Urinary bladder (tissue), 4 donors: ENCODE measurements around the gene NNMT. TPM values are rescaled to one million over a fixed set of nuclear protein-coding genes. Genes with fewer than 3 reads are reported as not detected.

ENCODE experiments used
- DNase-seq: peaks from one replicate; pipeline ENCODE4 v3.0.0-alpha.2; 2015; ENCODE audit errors: extremely low spot score
- H3K27ac ChIP-seq: one replicate; pipeline ENCODE4 v1.5.1; 2013; ENCODE audit warnings: low read depth, mild to moderate bottlenecking, moderate library complexity
- H3K36me3 ChIP-seq: one replicate; pipeline ENCODE4 v1.6.1; 2013; ENCODE audit warnings: mild to moderate bottlenecking, moderate library complexity; ENCODE audit not compliant: insufficient read depth
- H3K4me1 ChIP-seq: one replicate; pipeline ENCODE4 v1.6.1; 2013; ENCODE audit warnings: mild to moderate bottlenecking, moderate library complexity; ENCODE audit not compliant: insufficient read depth
- H3K4me3 ChIP-seq: one replicate; pipeline ENCODE4 v1.5.1; 2013; ENCODE audit warnings: low read depth, low read length
- WGBS: extraction: QIAGEN DNeasy Blood & Tissue Kit; methylation state at CpG from one replicate; pipeline ENCODE4 v1.1.7; 2013; 5-methylcytosine and 5-hydroxymethylcytosine counted together
- polyA plus RNA-seq: library from polyadenylated mRNA; stranded (reverse); fragments of 200-250 nt; gene quantifications from one replicate; pipeline ENCODE4 v1.2.3, GENCODE V29; 2013
- total RNA-seq: library from RNA; depleted of rRNA; stranded (reverse); fragments of >200 nt; gene quantifications from one replicate; pipeline ENCODE4 v1.2.3, GENCODE V29; 2014
- donor health status: healthy with polysubstance abuse.
- donor health status: healthy.

The NNMT gene
- total and polyA plus RNA-seq, 2 donors = 9.7 to 388 TPM

GRCh38 chr11:114296605-114297372 lies 590 bp downstream of the NNMT start:
- peak overlapping the region; percentile 74 for H3K27ac ChIP-seq
- DNase-seq = no peak
- no peaks in the 10 kb centered on the region for H3K4me1 ChIP-seq
- H3K36me3 ChIP-seq = no peaks in the 10 kb centered on the region
- WGBS = 87% methylated on average over 7 of the region's 7 CpGs
- H3K4me3 ChIP-seq = peak overlapping the region; percentile 28

DNA sequence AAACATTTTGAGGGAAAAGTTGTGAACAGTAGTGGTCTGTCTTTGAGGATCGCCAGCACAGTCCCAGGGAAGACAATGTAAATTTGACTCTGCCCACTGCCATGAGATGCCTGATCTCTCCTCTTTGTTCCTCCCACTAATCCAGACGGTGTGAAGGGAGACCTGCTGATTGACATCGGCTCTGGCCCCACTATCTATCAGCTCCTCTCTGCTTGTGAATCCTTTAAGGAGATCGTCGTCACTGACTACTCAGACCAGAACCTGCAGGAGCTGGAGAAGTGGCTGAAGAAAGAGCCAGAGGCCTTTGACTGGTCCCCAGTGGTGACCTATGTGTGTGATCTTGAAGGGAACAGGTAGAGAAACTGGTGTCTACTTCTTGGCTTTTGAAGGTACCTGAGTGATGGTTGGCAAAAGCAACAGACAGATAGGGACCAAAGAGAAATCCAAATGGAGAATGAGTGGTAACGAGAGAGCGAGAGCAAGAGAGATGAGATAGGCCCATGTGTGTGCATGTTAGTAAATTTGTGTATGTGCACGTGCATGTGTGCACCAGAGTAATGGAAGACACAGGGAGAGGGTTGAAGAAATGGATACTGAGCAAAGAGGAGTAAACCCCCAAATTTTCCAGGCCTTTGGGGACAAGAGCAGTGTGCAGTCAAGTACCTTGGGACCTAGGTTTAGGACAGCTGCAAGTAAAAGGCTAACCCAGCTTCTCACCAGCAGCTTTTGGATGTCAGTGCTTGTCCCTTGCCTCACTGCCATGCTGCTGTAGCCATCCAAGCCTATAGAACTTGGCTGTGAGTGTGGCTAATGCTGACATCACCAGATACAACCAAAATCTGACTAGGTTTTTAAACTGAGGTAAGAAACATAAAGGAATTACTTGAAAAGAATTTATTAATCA lies 1.9 kb downstream of the NNMT start:
- Histone ChIP-seq H3K36me3 (peaks cover 2% of the 10 kb centered on the region), H3K27ac (no peak overlapping the region), H3K4me3 (no peak overlapping the region), H3K4me1 (no peaks in the 10 kb centered on the region)
- DNase-seq = no peak
- WGBS = 88% methylated on average over 8 of the region's 8 CpGs

DNA sequence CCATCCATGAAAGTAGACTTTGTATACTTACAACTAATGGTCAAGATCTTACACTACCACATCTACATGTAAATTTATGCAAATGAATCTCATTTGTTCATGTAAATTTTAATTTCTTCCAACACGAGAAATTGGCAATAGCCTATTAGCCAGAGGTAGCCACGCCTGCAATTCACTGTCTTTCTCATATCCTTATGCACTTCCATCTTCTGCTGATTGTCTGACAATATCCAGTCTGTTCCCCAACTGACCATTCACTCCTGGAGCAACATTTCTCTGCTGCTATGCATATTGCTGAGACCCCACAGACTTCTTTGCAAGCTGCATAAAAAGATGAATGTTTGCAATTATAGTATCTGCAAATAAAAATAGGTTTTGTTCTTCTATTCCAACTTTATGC lies 2.5 kb downstream of the NNMT start:
- 88% methylated on average over 2 of the region's 2 CpGs for WGBS
- H3K27ac ChIP-seq = no peak overlapping the region

DNA sequence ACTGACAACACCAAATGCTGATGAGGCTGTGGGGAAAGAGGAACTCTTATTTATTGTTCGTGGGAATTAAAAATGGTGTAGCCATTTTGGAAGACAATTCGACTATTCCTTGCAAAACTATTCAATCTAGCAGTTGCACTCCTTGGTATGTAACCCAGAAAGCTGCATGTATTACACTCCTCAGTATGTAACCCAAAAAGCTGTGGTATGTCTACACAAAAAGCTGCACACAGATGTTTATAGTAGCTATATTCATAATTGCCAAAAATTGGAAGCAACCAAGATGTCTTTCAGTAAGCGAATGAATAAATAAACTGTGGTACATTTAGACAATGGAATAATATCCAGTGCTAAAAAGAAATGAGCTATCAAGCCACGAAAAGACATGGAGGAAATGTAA lies 4.9 kb downstream of the NNMT start:
- Histone ChIP-seq H3K36me3 (peaks cover 2% of the 10 kb centered on the region), H3K4me3 (no peak overlapping the region), H3K27ac (no peak overlapping the region), H3K4me1 (no peaks in the 10 kb centered on the region)
- WGBS = 86% methylated on average over 4 of the region's 4 CpGs
- no peak for DNase-seq

More for the DNA sequence above, 2.5 kb downstream of the NNMT start:
- no peak for DNase-seq
- Histone ChIP-seq H3K4me3 (no peak overlapping the region), H3K36me3 (peaks cover 2% of the 10 kb centered on the region), H3K4me1 (no peaks in the 10 kb centered on the region)

GRCh38 chr11:114301927-114302326 lies 5.7 kb downstream of the NNMT start:
- no peaks in the 10 kb centered on the region for H3K4me1 ChIP-seq
- H3K4me3 ChIP-seq = no peak overlapping the region
- no peak overlapping the region for H3K27ac ChIP-seq
- DNase-seq = no peak
- peaks cover 2% of the 10 kb centered on the region for H3K36me3 ChIP-seq

DNA sequence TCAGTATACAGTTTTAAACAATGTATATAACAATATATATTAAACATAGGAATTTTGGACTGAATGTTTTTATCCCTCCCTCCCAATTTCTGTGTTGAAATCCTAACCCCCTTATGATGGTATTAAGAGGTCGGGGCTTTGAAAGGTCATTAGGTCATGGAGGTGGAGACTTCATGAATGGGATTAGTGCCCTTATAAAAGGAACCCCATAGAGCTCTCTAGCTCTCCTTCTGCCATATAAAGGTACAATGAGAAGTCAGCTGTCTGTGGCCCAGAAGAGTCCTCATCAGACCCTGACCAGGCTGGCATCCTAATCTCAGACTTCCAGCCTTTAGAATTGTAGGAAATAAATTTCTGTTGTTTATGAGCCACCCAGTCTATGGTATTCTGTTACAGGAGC lies 6.5 kb downstream of the NNMT start:
- H3K27ac ChIP-seq = no peak overlapping the region
- peaks cover 2% of the 10 kb centered on the region for H3K36me3 ChIP-seq
- DNase-seq = no peak
- H3K4me3 ChIP-seq = no peak overlapping the region
- WGBS = 31% methylated on average over 1 of the region's 1 CpG
- H3K4me1 ChIP-seq = no peaks in the 10 kb centered on the region

DNA sequence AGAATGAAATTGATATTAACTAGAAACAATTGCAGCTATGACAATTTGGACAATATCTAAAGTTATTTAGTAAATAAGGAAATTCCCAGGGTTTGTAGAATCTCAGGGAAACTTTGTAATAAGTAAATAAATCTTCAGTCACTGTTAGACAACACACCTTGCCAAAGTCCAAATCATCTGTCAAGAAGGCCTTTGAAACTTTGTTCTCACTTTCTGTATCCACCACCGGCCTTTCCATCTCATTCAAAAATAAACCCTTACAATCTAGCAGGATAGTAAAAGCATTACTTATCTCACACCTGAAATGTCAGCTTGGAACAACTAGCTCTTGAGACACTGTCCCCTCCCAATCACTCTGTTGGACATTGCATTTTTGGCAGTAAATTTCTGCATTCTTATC lies 7.9 kb downstream of the NNMT start:
- Histone ChIP-seq H3K27ac (no peak overlapping the region), H3K4me3 (no peak overlapping the region)

DNA sequence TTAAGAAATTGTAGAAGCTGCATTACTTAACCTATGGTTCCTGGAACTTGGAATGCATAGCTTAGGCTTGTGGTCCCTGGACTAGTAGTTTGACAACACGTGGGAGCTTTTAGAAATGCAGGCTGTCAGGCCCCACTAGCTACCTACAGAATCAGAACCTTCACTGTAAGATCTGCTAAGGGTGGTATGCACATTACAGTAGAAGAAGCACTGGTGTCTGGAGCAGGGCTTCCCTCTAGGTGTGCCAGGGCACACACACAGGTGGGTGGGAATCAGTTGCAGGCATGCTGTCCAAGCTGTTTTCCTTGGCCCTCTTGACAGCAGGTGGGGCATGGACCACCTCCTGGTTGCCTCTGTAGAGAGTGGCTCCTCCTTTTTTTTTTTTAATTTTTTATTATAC lies 8.8 kb downstream of the NNMT start:
- 79% methylated on average over 1 of the region's 1 CpG for WGBS
- H3K4me3 ChIP-seq = no peak overlapping the region
- H3K27ac ChIP-seq = no peak overlapping the region
- no peak for DNase-seq
- H3K36me3 ChIP-seq = peaks cover 2% of the 10 kb centered on the region
- no peaks in the 10 kb centered on the region for H3K4me1 ChIP-seq

More for the DNA sequence above, 7.9 kb downstream of the NNMT start:
- WGBS = 82% methylated on average over 1 of the region's 1 CpG
- no peaks in the 10 kb centered on the region for H3K4me1 ChIP-seq
- peaks cover 2% of the 10 kb centered on the region for H3K36me3 ChIP-seq
- DNase-seq = no peak

- Histone ChIP-seq H3K4me1 (no peaks in the 10 kb centered on the region), H3K27ac (no peak overlapping the region), H3K36me3 (peaks cover 2% of the 10 kb centered on the region), H3K4me3 (no peak overlapping the region)
- WGBS = 40% methylated on average over 9 of the region's 9 CpGs
- no peak for DNase-seq
Observed at GRCh38 chr11:114307524-114308203, 11.5 kb downstream of the NNMT start.

DNA sequence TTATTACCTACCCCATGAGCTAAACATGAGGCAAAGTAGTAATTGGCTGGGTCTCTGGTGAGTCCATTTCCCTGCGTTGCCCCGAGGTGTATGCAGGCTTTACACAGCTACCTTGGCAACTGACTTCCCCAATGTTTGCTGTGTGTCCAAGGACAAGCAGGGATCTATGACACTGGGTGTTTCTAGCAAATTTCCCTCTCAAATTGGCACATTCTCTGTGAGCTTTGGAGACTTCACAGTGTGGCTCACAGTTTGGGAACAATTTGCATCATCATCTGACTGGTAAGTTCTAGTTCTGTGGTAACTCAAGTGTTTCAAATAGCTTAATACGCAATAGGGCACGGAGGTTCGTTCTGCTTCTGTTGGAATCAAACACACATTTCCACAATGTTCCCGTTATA lies 12.5 kb downstream of the NNMT start:
- WGBS = 81% methylated on average over 6 of the region's 6 CpGs
- Histone ChIP-seq H3K27ac (no peak overlapping the region), H3K4me3 (no peak overlapping the region), H3K4me1 (no peaks in the 10 kb centered on the region), H3K36me3 (no peaks in the 10 kb centered on the region)
- DNase-seq = no peak

GRCh38 chr11:114309517-114309916 lies 13.3 kb downstream of the NNMT start:
- H3K27ac ChIP-seq = no peak overlapping the region
- H3K36me3 ChIP-seq = no peaks in the 10 kb centered on the region
- no peak for DNase-seq
- H3K4me3 ChIP-seq = no peak overlapping the region
- WGBS = 94% methylated on average over 1 of the region's 1 CpG
- no peaks in the 10 kb centered on the region for H3K4me1 ChIP-seq

DNA sequence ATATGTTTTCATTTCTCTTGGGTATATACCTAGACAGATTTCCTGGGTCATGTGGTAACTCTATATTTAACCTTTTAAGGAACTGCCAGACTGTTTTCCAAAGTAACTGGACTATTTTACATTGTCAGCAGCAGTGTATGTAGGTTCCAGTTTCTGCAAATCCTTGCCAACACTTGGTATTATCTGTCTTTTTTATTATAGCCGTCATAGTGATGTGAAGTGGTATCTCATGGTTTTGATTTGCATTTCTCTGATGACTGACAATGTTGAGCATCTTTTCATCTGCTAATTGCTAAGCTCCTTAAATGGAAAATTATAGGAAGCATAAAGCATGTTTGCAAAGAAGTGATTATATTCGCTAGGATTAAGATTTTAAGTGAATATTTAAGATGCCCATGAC lies 13.9 kb downstream of the NNMT start:
- no peak for DNase-seq
- Histone ChIP-seq H3K36me3 (no peaks in the 10 kb centered on the region), H3K27ac (no peak overlapping the region), H3K4me1 (no peaks in the 10 kb centered on the region), H3K4me3 (no peak overlapping the region)
- WGBS = 92% methylated on average over 2 of the region's 2 CpGs

GRCh38 chr11:114311946-114312345 lies 15.7 kb downstream of the NNMT start:
- DNase-seq = no peak
- Histone ChIP-seq H3K4me3 (no peak overlapping the region), H3K4me1 (no peaks in the 10 kb centered on the region), H3K36me3 (no peaks in the 10 kb centered on the region), H3K27ac (no peak overlapping the region)
- WGBS = 91% methylated on average over 10 of the region's 10 CpGs
